ENCODE data around the gene CCDC126. TPM values are rescaled to one million over a fixed set of nuclear protein-coding genes. Genes with fewer than 3 reads are reported as not detected.

The CCDC126 gene
- total and polyA plus RNA-seq, 8 donors = 2.4 to 8.5 (median 4.9) TPM

DNA sequence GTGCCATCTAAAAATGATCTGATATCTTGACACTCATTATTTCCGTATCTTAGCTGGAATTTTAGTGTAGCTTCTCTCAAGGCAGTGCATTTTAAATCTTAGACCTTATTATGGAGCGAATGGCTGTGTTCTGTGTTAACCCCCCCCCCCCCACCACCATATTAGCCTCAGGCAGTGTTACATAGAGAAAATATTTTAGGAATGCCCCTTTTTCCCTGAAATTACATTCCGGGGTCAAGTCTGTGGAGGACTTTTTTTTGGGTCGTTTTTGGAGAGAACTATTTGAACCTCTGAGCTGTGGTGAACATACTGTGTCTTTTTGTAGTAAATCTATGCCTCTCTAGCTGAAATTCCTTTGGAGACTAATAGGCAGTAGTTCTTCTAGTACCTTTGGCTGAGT is 3.1 kb downstream of the CCDC126 start:
- Histone ChIP-seq H3K9me3 (no peaks in the 10 kb centered on the region), H3K36me3 (no peaks in the 10 kb centered on the region), H3K4me3 (no peak overlapping the region), H3K27me3 (no peaks in the 10 kb centered on the region), H3K27ac (no peak overlapping the region), H3K4me1 (peaks cover 8 to 26% (median 9%) of the 10 kb centered on the region in 3 donors)
- DNase-seq (no peak), FAIRE-seq (no peak), ATAC-seq (no peak)
- TF ChIP-seq, protein P1, sequence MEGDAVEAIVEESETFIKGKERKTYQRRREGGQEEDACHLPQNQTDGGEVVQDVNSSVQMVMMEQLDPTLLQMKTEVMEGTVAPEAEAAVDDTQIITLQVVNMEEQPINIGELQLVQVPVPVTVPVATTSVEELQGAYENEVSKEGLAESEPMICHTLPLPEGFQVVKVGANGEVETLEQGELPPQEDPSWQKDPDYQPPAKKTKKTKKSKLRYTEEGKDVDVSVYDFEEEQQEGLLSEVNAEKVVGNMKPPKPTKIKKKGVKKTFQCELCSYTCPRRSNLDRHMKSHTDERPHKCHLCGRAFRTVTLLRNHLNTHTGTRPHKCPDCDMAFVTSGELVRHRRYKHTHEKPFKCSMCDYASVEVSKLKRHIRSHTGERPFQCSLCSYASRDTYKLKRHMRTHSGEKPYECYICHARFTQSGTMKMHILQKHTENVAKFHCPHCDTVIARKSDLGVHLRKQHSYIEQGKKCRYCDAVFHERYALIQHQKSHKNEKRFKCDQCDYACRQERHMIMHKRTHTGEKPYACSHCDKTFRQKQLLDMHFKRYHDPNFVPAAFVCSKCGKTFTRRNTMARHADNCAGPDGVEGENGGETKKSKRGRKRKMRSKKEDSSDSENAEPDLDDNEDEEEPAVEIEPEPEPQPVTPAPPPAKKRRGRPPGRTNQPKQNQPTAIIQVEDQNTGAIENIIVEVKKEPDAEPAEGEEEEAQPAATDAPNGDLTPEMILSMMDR (IDR thresholded peaks at IDR 0.05) = no peak
- WGBS, 2 donors = 61 to 62% methylated on average over 4 of the region's 4 CpGs
- intact Hi-C loops (cut with DNase I) = no loop called here

DNA sequence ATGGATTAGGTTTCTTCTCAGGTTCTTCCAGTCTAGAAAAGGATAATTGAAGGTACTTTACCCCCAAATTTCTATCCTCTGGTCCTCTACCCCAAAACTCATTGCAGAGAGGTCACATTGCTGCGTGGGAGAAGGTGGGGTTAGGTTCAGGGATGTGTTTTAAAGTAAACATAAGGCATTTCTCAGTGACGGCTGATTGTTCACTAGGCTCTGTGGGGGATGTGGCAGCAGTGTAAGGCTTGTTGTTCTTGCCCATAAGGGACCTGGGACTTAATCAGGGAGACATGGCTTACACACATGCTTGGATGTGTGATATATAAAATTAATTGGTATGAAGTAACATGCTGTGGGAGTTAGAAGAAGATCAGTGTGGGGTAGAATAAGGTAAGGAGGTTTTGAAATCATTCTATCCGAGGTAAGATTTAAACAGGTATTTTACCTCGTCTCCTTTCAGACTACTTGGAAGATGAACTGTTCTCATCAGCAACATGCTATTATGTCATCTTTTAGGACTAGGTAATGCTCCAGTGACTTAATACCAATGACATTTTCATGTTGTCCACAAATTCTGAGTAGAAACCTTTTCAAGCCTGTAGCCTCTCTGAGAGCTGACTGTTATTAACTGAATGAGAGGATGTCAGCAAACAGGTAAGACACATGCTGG is 6.6 kb downstream of the CCDC126 start:
- WGBS, 2 donors = 70 to 72% methylated on average over 4 of the region's 4 CpGs

DNA sequence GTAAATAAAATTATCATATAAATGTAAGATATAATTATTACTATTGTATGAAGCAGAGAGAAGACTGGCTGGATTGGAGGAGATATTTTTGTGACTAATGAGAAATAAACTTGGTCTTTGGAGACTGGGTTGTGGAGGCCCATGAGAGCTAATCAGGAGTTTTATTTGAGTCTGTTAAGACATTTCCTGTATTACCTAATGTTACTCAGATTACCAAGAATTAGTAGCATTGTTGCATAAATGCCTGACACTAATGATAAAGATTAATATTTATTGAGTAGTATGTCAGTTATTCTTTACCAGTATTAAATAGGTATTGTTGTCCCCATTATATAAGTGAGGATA is 7.1 kb downstream of the CCDC126 start:
- intact Hi-C loops (cut with DNase I) = no loop called here
- Histone ChIP-seq H3K27me3 (no peaks in the 10 kb centered on the region), H3K4me3 (no peak overlapping the region), H3K9me3 (no peaks in the 10 kb centered on the region), H3K36me3 (no peaks in the 10 kb centered on the region), H3K27ac (no peak overlapping the region), H3K4me1 (peaks cover 0 to 14% (median 0%) of the 10 kb centered on the region in 3 donors)
- FAIRE-seq = no peak
- no peak for DNase-seq
- ATAC-seq = no peak
- TF ChIP-seq, protein P1 (IDR thresholded peaks at IDR 0.05) = no peak

More for the DNA sequence above, 6.6 kb downstream of the CCDC126 start:
- ATAC-seq (no peak), DNase-seq (no peak), FAIRE-seq (no peak)
- Histone ChIP-seq H3K27ac (no peak overlapping the region), H3K27me3 (no peaks in the 10 kb centered on the region), H3K4me1 (peaks cover 4 to 19% (median 4%) of the 10 kb centered on the region in 3 donors), H3K4me3 (no peak overlapping the region), H3K36me3 (no peaks in the 10 kb centered on the region), H3K9me3 (no peaks in the 10 kb centered on the region)
- intact Hi-C loops (cut with DNase I) = no loop called here
- TF ChIP-seq, protein P1 (IDR thresholded peaks at IDR 0.05) = no peak

GRCh38 chr7:23607130-23607529 is 9.9 kb downstream of the CCDC126 start:
- TF ChIP-seq, protein P1 (IDR thresholded peaks at IDR 0.05) = no peak
- Histone ChIP-seq H3K4me3 (no peak overlapping the region), H3K4me1 (peaks cover 0 to 11% (median 0%) of the 10 kb centered on the region in 3 donors), H3K36me3 (no peaks in the 10 kb centered on the region), H3K9me3 (no peaks in the 10 kb centered on the region), H3K27me3 (no peaks in the 10 kb centered on the region), H3K27ac (no peak overlapping the region)
- no peak for ATAC-seq
- intact Hi-C loops (cut with DNase I) = no loop called here
- no peak for DNase-seq
- FAIRE-seq = no peak

- no peak for FAIRE-seq
- TF ChIP-seq, protein P1 (IDR thresholded peaks at IDR 0.05) = no peak
- H3K4me1 ChIP-seq = peaks cover 0 to 4% (median 0%) of the 10 kb centered on the region in 3 donors
Observed at GRCh38 chr7:23607866-23608265, 10.7 kb downstream of the CCDC126 start.

More at GRCh38 chr7:23607866-23608265, 10.7 kb downstream of the CCDC126 start:
- Histone ChIP-seq H3K4me3 (no peak overlapping the region), H3K9me3 (no peaks in the 10 kb centered on the region), H3K27me3 (no peaks in the 10 kb centered on the region), H3K36me3 (no peaks in the 10 kb centered on the region), H3K27ac (no peak overlapping the region)
- intact Hi-C loops (cut with DNase I) = no loop called here
- ATAC-seq = no peak
- DNase-seq = no peak
- 94 to 96% methylated on average over 8 of the region's 8 CpGs for WGBS, 2 donors

Measured in pancreas (tissue), 10 donors.